ENCODE measurements around the gene UBE2E2. TPM values are rescaled to one million over a fixed set of nuclear protein-coding genes. Genes with fewer than 3 reads are reported as not detected.

UBE2E2 gene
- total RNA-seq, 1 experiment from 2014 or later: 38.6 TPM

- Histone ChIP-seq H3T11ph (ENCODE audit: low read length) (no peak overlapping the region), H2AK5ac (ENCODE audit: insufficient read length, low read length) (no peak overlapping the region), H3K27me3 (ENCODE audit: insufficient read depth, low read length) (no peaks in the 10 kb centered on the region), H2BK120ac (ENCODE audit: low read depth, low read length, poor library complexity, severe bottlenecking) (no peak overlapping the region), H3K4me2 (ENCODE audit: insufficient read depth, insufficient read length, low read length) (no peak overlapping the region), H4K20me1 (ENCODE audit: control insufficient read depth, insufficient read depth, insufficient read length) (no peaks in the 10 kb centered on the region), H2BK12ac (ENCODE audit: insufficient read length, low read depth, low read length) (no peak overlapping the region), H3K9me3 (ENCODE audit: control insufficient read depth, low read depth, low read length) (no peaks in the 10 kb centered on the region), H3K14ac (ENCODE audit: insufficient read depth, low read length) (no peak overlapping the region), H3K79me2 (ENCODE audit: insufficient read depth, low read length) (no peaks in the 10 kb centered on the region; the same call in 1 of the 2 replicates), H3K23me2 (ENCODE audit: insufficient read length, low read depth, low read length, poor library complexity, severe bottlenecking) (no peaks in the 10 kb centered on the region), H3K4ac (ENCODE audit: low read depth, low read length) (no peak overlapping the region), H3K18ac (ENCODE audit: insufficient read length, low read depth, low read length) (no peak overlapping the region), H2BK20ac (ENCODE audit: low read depth, low read length, poor library complexity, severe bottlenecking) (no peak overlapping the region), H3K4me1 (ENCODE audit: insufficient read depth, low read length) (peaks cover 2% of the 10 kb centered on the region; the same call in 1 of the 2 replicates), H3K23ac (ENCODE audit: insufficient read length, low read depth, low read length) (no peak overlapping the region), H4K91ac (ENCODE audit: insufficient read length, low read depth, low read length) (no peak overlapping the region), H4K5ac (ENCODE audit: insufficient read length, low read depth, low read length) (no peak overlapping the region), H3K27ac (ENCODE audit: insufficient read length, low read depth, low read length) (no peak overlapping the region), H3K79me1 (ENCODE audit: insufficient read depth, low read depth, low read length, poor library complexity, severe bottlenecking) (no peaks in the 10 kb centered on the region), H2BK15ac (ENCODE audit: low read depth, low read length) (no peak overlapping the region), H4K8ac (replicated peaks; ENCODE audit: insufficient read length, low read depth, low read length) (no peak overlapping the region), H2BK5ac (ENCODE audit: insufficient read length, low read length) (no peak overlapping the region), H3K56ac (ENCODE audit: insufficient read length, low read depth, low read length) (no peak overlapping the region), H3K9ac (ENCODE audit: extremely low read depth, insufficient read length, low read length) (no peak overlapping the region), H2AFZ (ENCODE audit: low read length) (no peak overlapping the region)
- no peak for TF ChIP-seq CTCF (conservative IDR thresholded peaks at IDR 0.05)
- H3K36me3 Mint-ChIP-seq (ENCODE audit: insufficient read depth in 1 of 3, low read depth in 3 of 3): no peaks in the 10 kb centered on the region
- DNase-seq: no peak
- peaks cover 20 to 25% of the 10 kb centered on the region in 2 experiments for H3K4me1 Mint-ChIP-seq
- no peak overlapping the region for H3K4me3 Mint-ChIP-seq
- no peaks in the 10 kb centered on the region for H3K27me3 Mint-ChIP-seq (ENCODE audit: low read depth)
- no CpG with 5 or more reads among the region's 1 CpG for WGBS (ENCODE audit: extremely low coverage, insufficient read length, low lambda C conversion rate)
- H3K27ac Mint-ChIP-seq: peak overlapping the region in 1 of 3 experiments; percentile 4; a peak in 1 of 7 replicates
- no peaks in the 10 kb centered on the region for H3K9me3 Mint-ChIP-seq
Measured at GRCh38 chr3:23406601-23407000, 203.5 kb downstream of the UBE2E2 start.

Data from H9 (cell line).